GM15510 (cell line): ENCODE measurements around the gene MRPS25.

ENCODE experiments used
- POLR2A ChIP-seq: IDR thresholded peaks from 3 replicates; pipeline ENCODE4 v1.6.1; 2011; ENCODE audit warnings: borderline replicate concordance; ENCODE audit not compliant: insufficient read length; ENCODE audit errors: extremely low read depth

Gene MRPS25

DNA sequence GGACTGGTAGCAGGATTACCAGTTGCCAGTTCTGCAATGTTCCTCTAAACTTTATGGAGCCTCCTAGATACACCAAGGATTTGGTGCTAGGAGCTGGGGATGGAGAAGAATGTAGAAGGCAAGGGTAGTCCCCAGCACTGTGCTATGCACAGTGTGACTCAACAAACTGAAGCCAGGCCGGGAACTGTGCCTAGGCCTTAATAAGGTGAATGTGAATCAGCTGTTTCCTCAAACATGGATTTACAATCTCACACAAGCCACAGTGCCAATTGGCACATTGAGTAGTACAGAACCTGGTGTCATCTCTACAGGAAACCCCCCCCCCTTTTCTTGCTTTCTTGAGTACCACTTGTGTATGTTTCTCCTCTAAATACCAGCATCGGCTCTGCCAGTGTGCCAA, 32.5 kb downstream of the MRPS25 start:
- TF ChIP-seq POLR2A = no peak

DNA sequence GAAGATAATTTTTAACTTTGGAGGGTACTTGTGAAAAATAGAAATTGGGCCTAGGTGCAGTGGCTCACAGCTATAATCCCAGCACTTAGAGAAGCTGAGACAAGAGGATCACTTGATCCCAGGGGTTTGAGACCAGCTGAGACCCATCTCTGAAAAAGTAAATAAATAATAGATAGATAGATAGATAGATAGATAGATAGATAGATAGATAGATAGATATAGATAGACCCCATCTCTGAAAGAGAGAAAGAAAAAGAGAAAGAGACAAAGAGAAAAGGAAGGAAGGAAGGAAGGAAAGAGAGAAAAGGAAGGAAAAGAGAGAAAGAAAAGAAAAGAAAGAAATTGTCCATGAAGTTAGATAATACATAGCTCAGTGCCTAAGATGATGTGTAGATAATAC, 35.5 kb downstream of the MRPS25 start:
- no peak for TF ChIP-seq POLR2A

DNA sequence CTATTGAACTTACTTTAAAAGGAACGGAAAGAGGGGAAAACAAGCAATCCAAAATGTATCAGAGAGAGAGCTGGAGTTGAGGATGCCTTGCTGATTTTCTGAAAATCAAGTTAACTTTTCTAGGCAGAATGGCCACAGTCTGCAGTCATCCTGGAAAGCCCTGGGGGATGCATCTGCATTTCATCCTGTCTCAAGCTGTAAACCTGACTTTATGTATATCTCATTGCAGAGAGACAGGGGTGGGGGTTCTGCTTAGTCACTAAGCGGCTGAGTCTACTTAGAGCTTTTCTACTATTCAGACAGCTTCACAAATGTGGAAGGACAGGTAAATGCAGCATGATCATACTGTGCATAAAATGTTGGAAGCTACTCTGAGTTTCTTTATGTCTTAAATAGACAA, 41.4 kb downstream of the MRPS25 start:
- TF ChIP-seq POLR2A = no peak

DNA sequence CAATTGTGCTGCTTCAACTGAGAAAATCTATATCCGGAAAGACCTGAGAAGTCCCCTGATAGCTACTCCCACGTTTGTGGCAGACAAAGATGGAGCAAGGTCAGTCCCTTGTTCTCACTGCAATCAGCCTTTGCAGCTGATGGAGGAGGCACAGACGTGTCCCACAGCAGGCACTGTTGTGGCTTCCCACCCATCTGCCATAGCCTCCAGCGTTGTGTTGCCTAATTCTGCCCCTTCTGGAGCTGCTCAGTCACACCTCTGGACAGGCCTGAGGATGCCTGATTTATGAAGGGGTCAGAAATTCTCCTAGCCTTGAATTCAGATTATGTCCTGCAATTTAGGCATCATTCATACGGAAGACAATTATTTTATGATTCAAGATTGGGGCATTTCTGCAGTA, 41.9 kb downstream of the MRPS25 start:
- no peak for TF ChIP-seq POLR2A

DNA sequence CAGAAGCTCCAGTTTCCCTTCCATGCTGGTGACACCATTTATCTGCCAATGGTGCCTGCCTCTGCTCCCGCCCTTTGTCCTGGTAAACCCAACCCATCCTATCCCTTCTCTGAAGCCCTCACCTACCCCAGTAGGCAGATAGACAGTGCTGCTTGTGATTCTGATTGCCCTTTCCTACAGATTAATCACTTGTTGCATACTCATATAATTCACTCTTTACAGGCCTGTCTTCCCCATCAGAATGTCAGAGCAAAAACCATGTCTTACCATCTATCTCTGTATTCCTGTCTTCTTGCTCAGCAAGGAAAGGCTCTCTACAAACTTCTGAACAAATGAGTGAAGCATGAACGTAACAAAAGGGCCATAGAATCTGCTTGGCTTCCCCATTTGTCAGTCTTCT, 47.9 kb downstream of the MRPS25 start:
- no peak for TF ChIP-seq POLR2A

DNA sequence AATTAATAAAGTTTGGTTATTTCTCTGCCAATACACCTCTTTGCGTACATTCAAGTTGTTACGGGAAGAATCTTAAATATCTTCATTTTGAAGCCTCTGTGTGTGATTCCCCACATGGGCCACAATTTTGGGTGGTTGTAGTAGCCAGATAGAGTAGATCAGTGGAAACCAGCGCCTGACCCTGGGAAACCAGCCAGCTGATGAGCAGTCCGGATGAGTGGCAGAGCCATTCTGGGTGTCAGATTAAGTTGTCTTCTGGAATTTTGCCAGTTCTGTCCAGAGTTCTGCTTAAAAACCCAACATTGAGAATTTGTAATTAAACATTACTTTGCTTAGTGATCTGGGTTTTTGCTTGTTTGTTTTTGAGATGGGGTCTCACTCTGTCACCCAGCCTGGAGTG, 49.7 kb downstream of the MRPS25 start:
- TF ChIP-seq POLR2A = no peak

DNA sequence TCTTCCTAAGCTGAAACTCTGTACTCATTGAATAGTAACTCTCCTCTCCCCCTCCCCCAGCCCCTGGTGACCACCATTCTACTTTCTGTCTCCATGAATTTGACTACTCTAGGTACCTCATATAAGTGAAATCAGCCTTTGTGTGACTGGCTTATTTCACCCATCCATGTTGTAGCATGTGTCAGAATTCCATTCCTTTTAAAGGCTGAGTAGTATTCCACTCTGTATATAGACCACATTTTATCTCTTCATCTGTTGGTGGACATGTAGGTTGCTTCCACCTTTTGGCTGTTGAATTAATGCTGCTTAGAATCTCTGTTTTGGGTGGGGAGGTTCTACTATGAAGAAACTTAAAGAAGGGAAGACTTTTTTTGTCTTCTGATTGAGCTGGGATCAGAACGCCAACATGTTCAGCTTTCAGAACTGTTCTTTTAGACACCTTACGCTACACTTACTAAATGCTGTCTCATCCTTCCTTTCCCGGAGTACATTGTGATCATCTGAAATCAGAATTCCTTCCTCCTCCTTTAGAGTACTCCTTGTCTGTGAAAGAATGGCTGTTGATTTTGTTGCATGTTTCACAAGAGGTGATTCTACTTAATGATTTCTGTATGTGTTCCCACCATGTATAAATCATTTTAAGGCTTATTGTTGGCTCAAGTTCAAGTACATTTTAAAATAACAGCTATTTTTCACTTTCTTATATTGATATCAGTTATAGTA, 50.3 kb downstream of the MRPS25 start:
- no peak for TF ChIP-seq POLR2A

DNA sequence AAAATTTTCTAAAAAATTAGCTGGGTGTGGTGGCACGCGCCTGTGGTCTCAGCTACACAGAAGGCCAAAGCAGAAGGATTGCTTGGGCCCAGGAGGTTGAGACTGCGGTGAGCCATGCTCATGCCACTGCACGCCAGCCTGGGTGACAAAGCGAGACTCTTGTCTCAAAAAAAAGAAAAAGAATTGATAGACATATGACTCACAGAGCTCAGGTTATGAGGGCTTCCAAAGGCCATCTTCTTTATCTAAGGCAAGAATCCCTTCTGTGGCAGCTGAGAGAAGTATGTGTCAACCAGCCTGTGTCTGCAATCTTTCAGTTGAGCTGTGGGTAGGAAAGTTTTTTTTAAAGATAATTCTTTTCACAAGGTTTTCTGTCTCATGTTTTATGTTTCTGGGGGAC, 53.9 kb downstream of the MRPS25 start:
- no peak for TF ChIP-seq POLR2A

DNA sequence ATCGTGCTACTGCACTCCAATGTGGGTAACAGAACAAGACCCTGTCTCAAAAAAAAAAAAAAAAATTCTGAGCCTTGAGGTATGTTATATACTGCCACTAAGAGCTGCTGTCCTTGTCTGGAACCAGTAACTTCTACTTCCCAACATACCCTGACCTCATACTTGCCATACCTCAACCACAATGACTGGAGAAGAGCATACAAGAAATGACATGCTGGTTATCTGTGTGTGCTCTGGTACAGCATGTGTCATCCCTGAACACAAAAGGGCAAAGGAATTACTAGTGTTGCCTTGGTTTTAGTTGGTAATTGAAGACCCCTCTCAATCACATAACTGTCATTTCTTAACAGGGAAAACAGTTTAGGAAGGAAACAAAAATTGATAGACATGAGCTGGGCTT, 54.5 kb downstream of the MRPS25 start:
- TF ChIP-seq POLR2A = no peak

DNA sequence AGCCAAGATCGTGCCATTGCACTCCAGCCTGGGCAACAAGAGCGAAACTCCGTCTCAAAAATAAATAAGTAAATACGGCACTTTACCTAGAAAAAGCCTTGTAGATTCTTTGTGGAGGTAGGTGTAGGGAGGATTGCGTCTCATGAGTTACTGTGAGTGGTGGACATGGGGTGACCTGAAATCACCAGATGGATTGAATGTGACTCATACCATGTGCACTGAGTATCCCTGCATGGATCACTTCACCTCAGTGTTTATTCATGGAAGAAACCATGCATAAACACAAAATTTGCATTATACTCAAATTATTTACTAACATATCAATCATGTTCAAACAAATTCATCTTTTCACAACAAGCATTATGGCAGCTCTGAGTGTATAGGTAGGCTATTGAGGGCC, 55.9 kb downstream of the MRPS25 start:
- no peak for TF ChIP-seq POLR2A

DNA sequence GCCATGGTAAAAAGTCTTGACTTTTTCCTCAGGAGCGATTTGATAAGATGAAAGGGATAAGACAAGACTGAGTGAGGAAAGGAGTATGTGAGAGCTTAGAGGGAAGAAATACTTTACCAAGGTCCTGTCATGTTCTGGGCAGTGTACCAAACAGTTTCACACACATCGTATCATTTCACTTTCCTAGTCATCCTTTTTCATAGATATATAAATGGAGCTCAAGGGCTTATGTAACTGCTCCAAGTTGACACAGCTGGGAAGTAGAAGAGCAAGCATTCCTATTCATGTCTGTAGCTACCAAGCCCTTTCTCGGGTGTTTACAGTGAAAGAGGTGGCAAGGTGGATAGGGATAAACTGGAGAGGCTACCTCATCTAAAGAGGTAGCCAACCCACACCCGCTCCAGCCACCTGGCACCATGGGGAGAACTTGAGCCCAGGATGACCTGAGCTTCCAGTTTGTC, 57.4 kb downstream of the MRPS25 start:
- no peak for TF ChIP-seq POLR2A
